IMR-90 (cell line): ENCODE results near the gene KAT6B.

Experiments used
- BHLHE40 ChIP-seq: fragments of 150-350 bp; IDR thresholded peaks from 2 replicates; pipeline ENCODE4 v1.6.1; 2016; ENCODE audit warnings: mild to moderate bottlenecking, low read depth, low read length
- CEBPB ChIP-seq: IDR thresholded peaks from 2 replicates; pipeline ENCODE4 v1.6.1; 2012; ENCODE audit warnings: low read depth, low read length, improper control_type of control experiment
- CTCF ChIP-seq: conservative IDR thresholded peaks from 2 replicates; pipeline ENCODE4 v1.5.1; 2012; ENCODE audit warnings: mild to moderate bottlenecking, low read depth, low read length, improper control_type of control experiment
- ELK1 ChIP-seq: fragments of 150-350 bp; IDR thresholded peaks from 2 replicates; pipeline ENCODE4 v1.6.1; 2016; ENCODE audit warnings: low read depth, mild to moderate bottlenecking, low read length, moderate library complexity, borderline replicate concordance
- FOS ChIP-seq: fragments of 150-350 bp; IDR thresholded peaks from 2 replicates; pipeline ENCODE4 v1.6.1; 2016; ENCODE audit warnings: low read depth, low read length
- MAFK ChIP-seq: IDR thresholded peaks from 2 replicates; pipeline ENCODE4 v1.6.1; 2012; ENCODE audit warnings: low read depth, low read length, improper control_type of control experiment
- MAZ ChIP-seq: IDR thresholded peaks from 2 replicates; pipeline ENCODE4 v1.6.1; 2012; ENCODE audit warnings: low read depth, mild to moderate bottlenecking, low read length, improper control_type of control experiment, moderate library complexity, borderline replicate concordance
- POLR2A ChIP-seq: IDR thresholded peaks from 2 replicates; pipeline ENCODE4 v1.6.1; 2012; ENCODE audit warnings: mild to moderate bottlenecking, low read depth, low read length
- USF2 ChIP-seq: fragments of 150-350 bp; IDR thresholded peaks from 2 replicates; pipeline ENCODE4 v1.6.1; 2017; ENCODE audit warnings: mild to moderate bottlenecking, antibody characterized with exemption, low read length, low read depth

- TF ChIP-seq CTCF (no peak), POLR2A (no peak), MAFK (no peak), BHLHE40 (no peak), USF2 (no peak), FOS (no peak), ELK1 (no peak), CEBPB (no peak), MAZ (no peak)
Measured at GRCh38 chr10:74855027-74855426, 28.6 kb downstream of the KAT6B start.
